Measurements from ENCODE around the gene ROBO1.

DNA sequence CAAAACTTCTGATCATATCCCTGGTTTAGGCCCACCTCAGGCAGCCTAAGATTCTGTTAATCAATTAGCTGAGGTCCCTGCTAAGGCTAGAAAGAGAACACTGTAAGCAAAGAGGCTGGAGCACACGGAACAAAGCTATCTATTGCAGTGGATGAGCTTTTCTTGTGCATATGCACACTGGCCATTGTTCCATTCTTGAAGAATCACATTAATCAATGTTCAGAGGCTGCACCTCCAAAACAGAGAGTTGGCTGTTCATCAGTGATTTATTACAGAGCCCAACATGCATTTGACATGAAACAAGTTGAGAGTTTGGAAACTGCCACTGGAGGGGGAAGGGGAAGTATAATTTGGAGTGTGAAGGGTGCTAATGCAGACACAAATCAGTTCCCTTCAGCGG lies 873.0 kb downstream of the ROBO1 start:
- TF ChIP-seq CTCF (IDR thresholded peaks at IDR 0.05) (no peak), EZH2 (IDR thresholded peaks at IDR 0.05) (no peak), EZH2phosphoT487 (IDR thresholded peaks at IDR 0.05) (no peak)
